Measurements from ENCODE around the gene TRIM8. TPM values are rescaled to one million over a fixed set of nuclear protein-coding genes. Genes with fewer than 3 reads are reported as not detected.

The TRIM8 gene
- total RNA-seq, 1 donor from 2014 or later: 48.2 TPM

- intact Hi-C loops (cut with micrococcal nuclease): no loop called here
- DNase-seq (no peak), ATAC-seq (ENCODE audit: low read depth) (no peak)
- ChIA-PET CTCF (interaction anchor here (1.0 kb wide), 1 partner anchor 64 kb away, joined by 3 read pairs; no protein-coding TSS in a partner anchor), POLR2A (interaction anchor here (0.7 kb wide), 1 partner anchor 112 kb away, joined by 3 read pairs; no protein-coding TSS in a partner anchor)
- TF ChIP-seq CTCF (IDR thresholded peaks at IDR 0.05): no peak
- H3K4me1 Mint-ChIP-seq: peaks cover 3% of the 10 kb centered on the region
- H3K36me3 Mint-ChIP-seq (ENCODE audit: low read depth): peaks cover 34% of the 10 kb centered on the region
- no peak overlapping the region for H3K4me3 Mint-ChIP-seq
- no peaks in the 10 kb centered on the region for H3K9me3 Mint-ChIP-seq
- H3K27me3 Mint-ChIP-seq: no peaks in the 10 kb centered on the region
- no peak overlapping the region for H3K27ac Mint-ChIP-seq
These were observed 29.4 kb upstream of the TRIM8 start for GRCh38 chr10:102614888-102615287.

- Mint-ChIP-seq H3K36me3 (ENCODE audit: low read depth) (peaks cover 34% of the 10 kb centered on the region), H3K27ac (no peak overlapping the region), H3K9me3 (no peaks in the 10 kb centered on the region), H3K4me1 (peaks cover 3% of the 10 kb centered on the region), H3K4me3 (no peak overlapping the region), H3K27me3 (no peaks in the 10 kb centered on the region)
- DNase-seq: no peak
- ChIA-PET POLR2A (interaction anchor here (0.9 kb wide), 1 partner anchor 30 kb away, joined by 4 read pairs; no protein-coding TSS in a partner anchor), CTCF (interaction anchor here (1.0 kb wide), 1 partner anchor 63 kb away, joined by 3 read pairs; no protein-coding TSS in a partner anchor)
- TF ChIP-seq CTCF (IDR thresholded peaks at IDR 0.05): no peak
- intact Hi-C loops (cut with micrococcal nuclease): no loop called here
- no peak for ATAC-seq (ENCODE audit: low read depth)
These were observed 28.9 kb upstream of the TRIM8 start for GRCh38 chr10:102615361-102615760.

- no peaks in the 10 kb centered on the region for H3K9me3 Mint-ChIP-seq
- H3K4me3 Mint-ChIP-seq: no peak overlapping the region
- H3K27me3 Mint-ChIP-seq: no peaks in the 10 kb centered on the region
- no peak overlapping the region for H3K27ac Mint-ChIP-seq
- H3K4me1 Mint-ChIP-seq: peaks cover 3% of the 10 kb centered on the region
- ATAC-seq (ENCODE audit: low read depth) (peak; percentile 68), DNase-seq (no peak)
- TF ChIP-seq CTCF (IDR thresholded peaks at IDR 0.05): no peak
- ChIA-PET CTCF (no interaction called here), POLR2A (interaction anchor here (0.9 kb wide), 1 partner anchor 29 kb away, joined by 4 read pairs; no protein-coding TSS in a partner anchor)
- peaks cover 31% of the 10 kb centered on the region for H3K36me3 Mint-ChIP-seq (ENCODE audit: low read depth)
- intact Hi-C loops (cut with micrococcal nuclease): no loop called here
These were observed 28.1 kb upstream of the TRIM8 start for GRCh38 chr10:102616066-102616770.

- H3K9me3 Mint-ChIP-seq: no peaks in the 10 kb centered on the region
- intact Hi-C loops (cut with micrococcal nuclease): no loop called here
- no peaks in the 10 kb centered on the region for H3K27me3 Mint-ChIP-seq
- CTCF ChIA-PET: no interaction called here
- DNase-seq (no peak), ATAC-seq (ENCODE audit: low read depth) (no peak)
- no peak for TF ChIP-seq CTCF (IDR thresholded peaks at IDR 0.05)
- H3K36me3 Mint-ChIP-seq (ENCODE audit: low read depth): peaks cover 31% of the 10 kb centered on the region
- peaks cover 3% of the 10 kb centered on the region for H3K4me1 Mint-ChIP-seq
- POLR2A ChIA-PET: no interaction called here
- no peak overlapping the region for H3K4me3 Mint-ChIP-seq
- no peak overlapping the region for H3K27ac Mint-ChIP-seq
These were observed 27.2 kb upstream of the TRIM8 start for GRCh38 chr10:102617041-102617440.

GRCh38 chr10:102617816-102618215 is 26.5 kb upstream of the TRIM8 start:
- no peak overlapping the region for H3K4me3 Mint-ChIP-seq
- POLR2A ChIA-PET: no interaction called here
- H3K4me1 Mint-ChIP-seq: no peaks in the 10 kb centered on the region
- no peak for TF ChIP-seq CTCF (IDR thresholded peaks at IDR 0.05)
- H3K27ac Mint-ChIP-seq: no peak overlapping the region
- DNase-seq (no peak), ATAC-seq (ENCODE audit: low read depth) (no peak)
- intact Hi-C loops (cut with micrococcal nuclease): no loop called here
- CTCF ChIA-PET: no interaction called here
- no peaks in the 10 kb centered on the region for H3K27me3 Mint-ChIP-seq
- H3K9me3 Mint-ChIP-seq: no peaks in the 10 kb centered on the region
- peaks cover 31% of the 10 kb centered on the region for H3K36me3 Mint-ChIP-seq (ENCODE audit: low read depth)
